Measurements from ENCODE around the gene OR51A7.
"Not testable (repeated sequence)": the region's sequence is repeated elsewhere in the genome, so short reads cannot be mapped to it uniquely, and the experiment has no call there.

OR51A7 gene, protein sequence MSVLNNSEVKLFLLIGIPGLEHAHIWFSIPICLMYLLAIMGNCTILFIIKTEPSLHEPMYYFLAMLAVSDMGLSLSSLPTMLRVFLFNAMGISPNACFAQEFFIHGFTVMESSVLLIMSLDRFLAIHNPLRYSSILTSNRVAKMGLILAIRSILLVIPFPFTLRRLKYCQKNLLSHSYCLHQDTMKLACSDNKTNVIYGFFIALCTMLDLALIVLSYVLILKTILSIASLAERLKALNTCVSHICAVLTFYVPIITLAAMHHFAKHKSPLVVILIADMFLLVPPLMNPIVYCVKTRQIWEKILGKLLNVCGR

GRCh38 chr11:4903484-4903883 lies at the start of gene OR51A7:
Gene OR51A7 (plus strand): TSS chr11:4903783. CDS start chr11:4907370, 3,587 bp downstream.
- DNase-seq: no peak

DNA sequence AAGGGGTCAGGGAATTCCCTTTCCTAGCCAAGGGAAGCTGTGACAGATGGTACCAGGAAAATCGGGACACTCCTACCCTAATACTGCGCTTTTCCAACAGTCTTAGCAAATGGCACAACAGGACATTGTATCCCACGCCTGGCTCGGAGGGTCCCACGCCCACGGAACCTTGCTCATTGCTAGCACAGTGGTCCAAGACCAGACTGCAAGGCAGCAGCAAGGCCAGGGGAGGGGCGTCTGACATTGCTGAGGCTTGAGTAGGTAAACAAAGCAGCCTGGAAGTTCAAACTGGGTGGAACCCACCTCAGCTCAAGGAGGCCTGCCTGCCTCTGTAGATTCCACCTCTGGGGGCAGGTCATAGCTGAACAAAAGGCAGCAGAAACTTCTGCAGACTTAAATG lies 49.3 kb upstream of the OR51A7 start:
- not testable (repeated sequence) for DNase-seq

DNA sequence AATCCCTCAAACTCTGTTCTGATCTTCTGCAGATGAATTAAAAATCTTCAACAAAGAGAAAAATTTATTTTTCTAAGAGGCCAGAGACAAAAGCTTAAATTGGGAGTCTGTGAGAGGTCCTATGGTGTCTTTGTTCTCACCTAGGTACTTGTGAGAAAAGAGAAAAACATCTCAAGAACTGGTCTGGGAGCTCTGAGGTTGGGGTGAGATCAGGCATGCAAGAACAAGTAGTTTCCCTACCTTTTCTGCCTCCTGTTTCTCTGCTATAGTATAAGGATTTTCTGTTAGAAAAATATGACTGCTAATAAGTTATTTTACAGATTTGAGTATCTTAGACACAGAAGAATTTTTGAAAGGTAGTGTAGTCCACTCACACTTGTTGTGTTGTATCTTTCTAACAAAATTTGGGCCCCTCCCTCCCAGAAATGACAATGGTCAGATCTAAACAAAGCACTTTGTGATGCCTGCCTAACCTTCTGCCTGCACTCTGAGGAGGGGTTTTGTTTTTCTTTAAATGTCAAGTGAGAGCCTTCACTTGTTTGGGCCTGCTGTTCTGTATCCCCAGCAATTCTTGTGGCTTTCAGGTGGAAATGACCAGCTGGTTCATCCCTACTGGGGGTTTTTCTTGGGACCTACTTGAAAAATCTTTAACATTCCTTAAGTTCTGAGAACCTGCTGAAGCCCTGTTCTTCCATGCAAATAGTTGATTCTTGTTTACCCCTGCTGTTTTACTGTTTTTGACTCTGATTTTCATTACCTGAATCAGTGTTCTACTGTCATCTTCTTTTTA lies 40.9 kb upstream of the OR51A7 start:
- DNase-seq: no peak

- no peak for DNase-seq
These were observed 39.7 kb upstream of the OR51A7 start for GRCh38 chr11:4863876-4864275.

DNA sequence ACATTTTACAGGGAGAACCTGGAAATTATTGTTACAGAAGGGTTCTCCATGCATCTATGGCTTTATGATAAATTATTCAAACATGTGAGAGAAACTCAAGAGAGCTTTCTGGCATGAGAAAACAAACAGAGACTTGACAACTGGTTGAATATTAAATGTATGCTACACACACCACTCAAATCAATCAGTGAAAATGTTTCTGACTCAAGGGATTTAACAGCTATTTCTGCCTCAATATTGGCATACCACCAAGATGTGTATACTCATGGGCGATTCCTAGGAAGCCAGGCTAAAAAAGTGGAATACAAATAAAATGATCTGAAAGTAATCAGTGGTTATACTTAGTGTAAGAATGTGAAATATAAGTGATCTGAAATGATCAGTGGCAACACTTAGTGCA lies 37.7 kb upstream of the OR51A7 start:
- no peak for DNase-seq

GRCh38 chr11:4881188-4881587 lies 22.4 kb upstream of the OR51A7 start:
- DNase-seq: no peak

GRCh38 chr11:4881860-4882500 lies 21.6 kb upstream of the OR51A7 start, which contains the start of gene OR51T1:
Gene OR51T1 (plus strand): TSS chr11:4881900. CDS start chr11:4881900, 0 bp downstream.
- DNase-seq: no peak

GRCh38 chr11:4882543-4882942 lies 21.0 kb upstream of the OR51A7 start:
- no peak for DNase-seq

DNA sequence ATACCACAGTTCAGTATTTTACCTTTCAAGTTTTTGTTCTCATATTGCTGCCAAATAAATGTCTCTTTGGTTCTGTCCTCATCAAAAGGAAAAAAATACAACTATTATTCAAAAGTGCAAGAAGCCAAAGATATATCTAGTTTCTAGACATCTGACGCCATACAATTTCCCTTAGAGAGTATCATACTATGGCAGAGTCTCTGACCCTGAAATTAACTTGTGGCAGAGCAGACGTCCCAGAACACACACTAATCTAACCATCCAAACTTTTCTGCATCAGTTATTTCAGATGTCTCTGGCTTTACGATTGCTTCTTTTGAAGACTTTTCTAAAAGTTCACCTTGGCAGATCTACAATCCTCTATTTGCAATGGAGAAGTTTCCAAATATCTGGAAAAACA lies 19.2 kb upstream of the OR51A7 start:
- no peak for DNase-seq

DNA sequence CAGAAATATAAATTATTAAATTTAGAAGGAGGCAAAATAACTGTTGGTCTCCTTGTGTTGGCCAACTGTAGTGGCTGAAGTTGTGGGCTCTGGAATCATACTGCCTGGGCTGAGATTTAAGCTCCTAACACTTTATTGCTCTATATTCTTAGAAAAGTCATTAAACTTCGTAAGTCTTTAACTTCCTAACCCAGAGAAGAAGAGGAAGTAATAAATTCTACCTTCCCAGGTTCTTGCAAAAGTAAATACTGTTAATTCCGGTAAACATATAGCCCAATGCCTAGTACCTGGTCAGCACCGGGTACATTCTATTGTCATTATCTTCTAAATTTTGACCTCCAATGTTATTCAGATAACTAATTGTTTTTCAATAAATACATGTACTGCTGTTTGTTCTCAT lies 17.4 kb upstream of the OR51A7 start:
- no peak for DNase-seq

DNA sequence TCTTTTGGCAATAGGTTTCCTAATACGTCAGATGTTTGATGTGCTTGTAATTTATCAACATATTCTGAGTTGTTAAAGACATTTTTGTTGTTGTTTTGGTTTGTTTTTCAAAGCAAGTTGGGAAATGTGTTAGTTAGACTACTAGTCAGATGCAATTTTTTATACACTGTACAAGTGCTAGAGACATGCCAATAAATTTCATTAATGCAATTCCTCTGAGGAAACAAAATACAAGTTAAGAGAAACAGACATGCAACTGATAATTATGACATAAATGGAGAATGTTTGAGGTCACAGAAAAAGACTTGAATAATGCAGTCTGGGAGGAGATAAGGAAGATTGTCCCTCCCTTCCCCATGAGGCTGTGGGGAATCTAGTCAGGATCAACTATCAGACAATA lies 16.0 kb upstream of the OR51A7 start:
- no peak for DNase-seq

- DNase-seq: no peak
These were observed 13.3 kb upstream of the OR51A7 start for GRCh38 chr11:4890279-4890678.

- no peak for DNase-seq
These were observed 11.5 kb upstream of the OR51A7 start for GRCh38 chr11:4891996-4892640.

GRCh38 chr11:4916581-4916980 lies 13.0 kb downstream of the OR51A7 start:
- no peak for DNase-seq

- DNase-seq: no peak
These were observed 15.7 kb downstream of the OR51A7 start, which contains the start of gene OR51G2 for GRCh38 chr11:4919250-4919649. Gene OR51G2 (minus strand): TSS chr11:4919350. CDS start chr11:4915663, 3,687 bp downstream.

GRCh38 chr11:4921796-4922195 lies 18.2 kb downstream of the OR51A7 start:
- no peak for DNase-seq

DNA sequence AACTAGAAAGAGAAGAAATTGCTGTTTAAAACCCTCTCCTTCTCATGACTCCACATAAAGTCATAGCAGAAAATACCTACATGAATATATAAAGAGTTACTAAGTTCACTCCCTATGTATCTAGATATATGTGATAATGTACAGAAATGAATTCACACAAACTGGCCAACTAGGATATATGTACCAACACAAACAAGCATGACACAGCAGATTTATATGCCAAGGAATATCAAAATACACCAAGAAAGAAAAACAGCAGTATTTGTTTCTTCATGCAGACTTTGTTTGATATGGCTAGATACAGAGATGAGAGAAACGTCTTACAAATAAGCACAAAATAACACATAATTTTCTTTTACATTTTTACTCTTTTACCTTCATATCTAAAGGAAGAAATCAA lies 18.7 kb downstream of the OR51A7 start:
- DNase-seq: no peak

GRCh38 chr11:4924239-4924638 lies 20.7 kb downstream of the OR51A7 start, which contains the start of gene OR51G1:
Gene OR51G1 (minus strand): TSS chr11:4924339. CDS start chr11:4924339, 0 bp downstream.
- no peak for DNase-seq

GRCh38 chr11:4926608-4927007 lies 23.0 kb downstream of the OR51A7 start:
- DNase-seq: no peak

GRCh38 chr11:4932751-4933150 lies 29.2 kb downstream of the OR51A7 start:
- no peak for DNase-seq

DNA sequence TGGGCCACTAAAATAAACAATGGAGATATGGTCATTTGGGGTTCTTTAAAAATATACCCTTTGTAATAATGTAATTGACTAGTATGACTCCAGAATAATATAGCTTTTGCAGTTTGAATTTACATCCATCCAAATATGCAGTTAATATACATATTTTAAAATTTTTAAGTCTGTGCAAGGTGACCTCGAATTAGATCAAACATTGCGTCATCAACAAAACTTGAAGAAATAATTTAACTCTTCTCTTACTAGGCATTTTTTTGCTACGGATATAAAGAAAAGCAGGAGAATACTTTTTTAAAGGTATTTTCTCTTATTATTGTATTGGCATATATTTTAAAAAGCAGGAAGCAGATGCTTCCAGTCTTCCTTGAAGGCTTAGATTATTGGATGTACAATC lies 33.2 kb downstream of the OR51A7 start:
- DNase-seq: no peak

DNA sequence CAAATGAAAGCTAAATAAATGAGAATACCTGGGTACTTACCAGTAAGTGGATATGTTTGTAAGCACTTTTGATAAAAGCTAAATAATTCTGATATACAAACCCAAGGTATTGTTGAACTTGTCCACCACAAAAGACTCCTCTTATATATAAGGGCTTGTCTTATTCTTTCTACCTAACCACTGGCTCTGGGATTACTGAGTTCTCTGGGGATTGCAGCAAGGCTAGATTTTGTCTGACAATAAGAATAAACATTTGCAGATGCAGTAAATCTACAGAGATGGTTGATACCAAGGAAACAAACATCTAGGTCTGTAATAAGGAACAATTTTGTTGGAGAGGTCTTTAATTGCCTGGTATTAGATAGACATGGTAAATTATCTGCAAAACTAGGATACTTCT lies 43.9 kb downstream of the OR51A7 start, which contains the start of gene OR51A4:
OR51A4 (minus strand) TSS at position 101 of the 400 bp plus-strand sequence. CDS start 505 bp downstream, outside the sequence.
- no peak for DNase-seq

DNA sequence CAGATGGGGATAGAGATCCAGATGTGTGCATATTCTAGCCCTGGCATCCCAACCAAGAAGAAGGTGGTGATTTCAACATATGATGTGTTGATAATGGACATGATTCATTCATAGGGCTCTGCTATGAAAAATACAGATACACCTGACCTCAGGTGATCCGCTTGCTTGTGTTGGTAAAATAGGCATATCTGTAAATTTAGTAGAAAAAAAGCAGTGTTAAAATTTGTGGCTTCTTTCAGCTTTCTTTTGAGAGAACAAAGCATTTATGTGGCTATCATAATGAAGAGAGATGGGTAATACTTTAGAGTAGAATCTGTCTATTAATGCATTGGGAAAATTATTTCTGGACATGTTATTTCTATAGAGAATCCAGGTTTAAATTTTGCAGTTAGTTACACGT lies 52.0 kb downstream of the OR51A7 start, which contains the start of gene OR51A2:
OR51A2 (minus strand) TSS at position 101 of the 400 bp plus-strand sequence; CDS start at position 101, 0 bp downstream.
- not testable (repeated sequence) for DNase-seq
